ENCODE measurements around the gene PTPRB. TPM values are rescaled to one million over a fixed set of nuclear protein-coding genes. Genes with fewer than 3 reads are reported as not detected.

PTPRB gene
- polyA plus RNA-seq (2011; rRNA removed) (0.34 and 0.45 TPM in 2 replicates), polyA plus RNA-seq (2017; fragmentation: RNase III; extraction: RNeasy Plus Mini Kit Qiagen cat#74134 plus additional on column Dnase treatment) (0.16 to 0.57 TPM (median 0.26 TPM) in 3 replicates), polyA minus RNA-seq (2011; rRNA and poly(A)+ RNA removed) (0.49 and 0.70 TPM in 2 replicates)
- 0.05 and 0.06 TPM in 2 replicates for polyA plus RNA-seq (2012; cell fraction: cytosol; rRNA removed)
- 0.01 and 0.02 TPM in 2 replicates for polyA plus RNA-seq (2012; cell fraction: nucleus; rRNA removed)

DNA sequence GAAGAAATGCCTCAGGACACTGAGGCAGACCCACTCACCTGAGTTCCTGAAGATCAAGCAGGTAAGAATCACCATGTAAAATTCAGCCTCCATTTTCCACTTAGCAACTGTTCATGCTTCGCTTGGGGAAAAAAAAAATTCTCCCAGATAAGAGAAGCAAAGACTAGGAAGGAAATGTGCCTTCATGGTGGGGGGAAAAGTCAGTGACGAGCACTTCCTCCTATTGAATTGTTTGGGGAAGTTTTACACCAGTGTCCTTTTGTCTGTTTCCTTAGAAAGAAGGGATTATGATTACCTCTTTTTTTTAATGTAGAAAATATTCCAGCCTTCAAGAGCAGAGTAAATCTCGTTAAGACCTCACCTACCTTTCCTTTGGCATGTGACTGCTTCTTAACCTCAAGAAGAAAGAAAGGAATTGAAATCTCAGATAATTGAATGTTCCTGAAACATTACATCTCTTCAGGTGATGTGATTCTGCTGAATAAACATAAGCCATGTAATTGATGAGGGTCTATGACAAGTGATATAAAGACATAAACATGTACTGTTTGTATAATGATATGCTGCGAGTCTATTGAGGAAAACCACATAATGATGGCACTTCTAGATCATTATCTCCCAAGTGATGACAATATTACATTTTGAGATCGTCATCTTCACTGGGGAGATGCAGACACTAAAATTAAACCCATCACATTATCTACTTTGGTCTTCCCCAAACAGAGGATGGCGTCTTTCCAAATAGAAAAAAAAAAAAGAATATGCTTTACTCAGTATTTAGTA lies at the start of gene PTPRB:
PTPRB (minus strand) TSS at position 127 of the 783 bp plus-strand sequence; CDS start at position 93, 34 bp downstream.
- no peak for DNase-seq (ENCODE audit: low read depth in 1 of 2, low spot score in 1 of 2)
- Histone ChIP-seq H3K9me3 (no peaks in the 10 kb centered on the region; the same call in 2 of the 3 replicates), H3K4me2 (no peak within 1 kb of the TSS), H3K4me1 (no peaks in the 10 kb centered on the region; the same call in 2 of the 3 replicates), H3K27ac (no peak within 1 kb of the TSS), H3K4me3 (no peak within 1 kb of the TSS)
- ChIA-PET POLR2A (no interaction called here), CTCF (interaction anchor here (1.5 kb wide), 1 partner anchor 758 kb away, joined by 3 read pairs; no protein-coding TSS in a partner anchor)
- no peak for TF ChIP-seq GATA3 (IDR thresholded peaks at IDR 0.05; ENCODE audit: borderline replicate concordance)
- no peak for TF ChIP-seq ESRRA (IDR thresholded peaks at IDR 0.05; ENCODE audit: borderline replicate concordance, low read length)
- TF ChIP-seq HMGXB4 (CRISPR knock-in tag; IDR thresholded peaks at IDR 0.05; ENCODE audit: borderline replicate concordance): no peak
- TF ChIP-seq TFCP2L1 (CRISPR knock-in tag; IDR thresholded peaks at IDR 0.05): no peak
- TF ChIP-seq HOXB5 (CRISPR knock-in tag; IDR thresholded peaks at IDR 0.05): no peak
- no peak for TF ChIP-seq MYC (IDR thresholded peaks at IDR 0.05; ENCODE audit: borderline replicate concordance, low read length)
- no peak for TF ChIP-seq EHF (CRISPR knock-in tag; IDR thresholded peaks at IDR 0.05)
- TF ChIP-seq MAX (IDR thresholded peaks at IDR 0.05): no peak
- TF ChIP-seq JUN (IDR thresholded peaks at IDR 0.05): no peak
- no peak for TF ChIP-seq POLR2AphosphoS2 (conservative IDR thresholded peaks at IDR 0.05; ENCODE audit: low read length)
- no peak for TF ChIP-seq HEYL (CRISPR knock-in tag; IDR thresholded peaks at IDR 0.05)
- TF ChIP-seq HOXA7 (CRISPR knock-in tag; IDR thresholded peaks at IDR 0.05): no peak
- no peak for TF ChIP-seq MAZ (IDR thresholded peaks at IDR 0.05; ENCODE audit: borderline replicate concordance, low read depth, low read length)
- no peak for TF ChIP-seq SMC3 (IDR thresholded peaks at IDR 0.05)
- no peak for TF ChIP-seq POLR2A (IDR thresholded peaks at IDR 0.05; ENCODE audit: low read length)
- no peak for TF ChIP-seq ZSCAN20 (CRISPR knock-in tag; IDR thresholded peaks at IDR 0.05)
- no peak for TF ChIP-seq HDAC2 (IDR thresholded peaks at IDR 0.05)
- TF ChIP-seq HES2 (IDR thresholded peaks at IDR 0.05): no peak
- FAIRE-seq: no peak
- no peak for ATAC-seq
- WGBS (ENCODE audit: missing lambda C conversion rate): 53% methylated on average over 6 of the region's 6 CpGs

DNA sequence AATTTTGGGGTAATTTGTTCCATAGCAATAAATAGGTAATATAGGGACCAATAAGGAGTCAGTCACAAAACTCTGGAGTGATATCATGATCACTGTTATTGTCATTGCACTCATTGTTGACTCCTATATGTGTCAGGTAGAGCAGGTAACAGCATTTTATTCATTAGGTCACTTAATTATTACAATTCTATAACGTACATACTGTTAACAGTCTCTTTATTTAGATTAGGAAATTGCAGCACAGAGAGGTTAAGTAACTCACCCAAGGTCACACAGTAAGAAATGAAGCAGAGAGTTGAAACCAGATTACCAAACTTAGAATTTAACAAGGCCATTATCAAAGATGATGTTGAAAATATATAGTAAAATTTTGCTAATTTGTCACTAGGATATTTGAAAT lies 49.7 kb upstream of the PTPRB start:
- TF ChIP-seq ZFP36 (IDR thresholded peaks at IDR 0.05; ENCODE audit: borderline replicate concordance, partially characterized antibody): peak; percentile 47
- no peak for TF ChIP-seq RARB (CRISPR knock-in tag; IDR thresholded peaks at IDR 0.05)
- TF ChIP-seq ESRRA (IDR thresholded peaks at IDR 0.05; ENCODE audit: borderline replicate concordance, low read length): no peak
- no peak for TF ChIP-seq MYC (IDR thresholded peaks at IDR 0.05; ENCODE audit: borderline replicate concordance, low read length)
- no peak for TF ChIP-seq KDM5A (IDR thresholded peaks at IDR 0.05)
- CTCF ChIA-PET: no interaction called here
- FAIRE-seq (no peak), ATAC-seq (no peak), DNase-seq (ENCODE audit: low read depth in 1 of 2, low spot score in 1 of 2) (no peak)
- Histone ChIP-seq H3K9me3 (no peaks in the 10 kb centered on the region), H3K4me3 (no peak overlapping the region), H3K4me1 (no peaks in the 10 kb centered on the region), H3K4me2 (no peak overlapping the region), H3K27ac (no peak overlapping the region)
- POLR2A ChIA-PET: no interaction called here
- WGBS (ENCODE audit: missing lambda C conversion rate): 5% methylated on average over 1 of the region's 1 CpG

GRCh38 chr12:70686299-70686698 lies 49.1 kb upstream of the PTPRB start:
- H3K4me1 ChIP-seq: no peaks in the 10 kb centered on the region
- CTCF ChIA-PET: interaction anchor here (1.1 kb wide), 1 partner anchor 786 kb away, joined by 3 read pairs; no protein-coding TSS in a partner anchor
- FAIRE-seq (no peak), ATAC-seq (no peak), DNase-seq (ENCODE audit: low read depth in 1 of 2, low spot score in 1 of 2) (no peak)
- POLR2A ChIA-PET: no interaction called here
- TF ChIP-seq CBX2 (IDR thresholded peaks at IDR 0.05; ENCODE audit: borderline replicate concordance, low read depth) (no peak), TFCP2L1 (CRISPR knock-in tag; IDR thresholded peaks at IDR 0.05) (no peak), CEBPB (IDR thresholded peaks at IDR 0.05) (no peak), EP300 (IDR thresholded peaks at IDR 0.05) (no peak), JUN (IDR thresholded peaks at IDR 0.05) (no peak), BHLHE40 (IDR thresholded peaks at IDR 0.05; ENCODE audit: low read depth, low read length) (no peak), HEYL (CRISPR knock-in tag; IDR thresholded peaks at IDR 0.05) (no peak), PHF8 (IDR thresholded peaks at IDR 0.05; ENCODE audit: borderline replicate concordance, low read depth) (no peak), MAFK (IDR thresholded peaks at IDR 0.05; ENCODE audit: partially characterized antibody) (no peak), FOSB (CRISPR knock-in tag; IDR thresholded peaks at IDR 0.05) (no peak), KDM1A (IDR thresholded peaks at IDR 0.05; ENCODE audit: low read depth) (no peak), BCL3 (IDR thresholded peaks at IDR 0.05) (no peak), E2F6 (IDR thresholded peaks at IDR 0.05; ENCODE audit: borderline replicate concordance, low read depth) (no peak), HOXA7 (CRISPR knock-in tag; IDR thresholded peaks at IDR 0.05) (no peak), ZC3H11A (IDR thresholded peaks at IDR 0.05) (no peak)
- H3K27ac ChIP-seq: no peak overlapping the region
- no peaks in the 10 kb centered on the region for H3K9me3 ChIP-seq
- H3K4me2 ChIP-seq: no peak overlapping the region
- no peak overlapping the region for H3K4me3 ChIP-seq
- 84% methylated on average over 2 of the region's 2 CpGs for WGBS (ENCODE audit: missing lambda C conversion rate)
